Stimulated activated CD4-positive, alpha-beta T cell treated with anti-CD3 and anti-CD28 coated beads, Interleukin-12 subunit alpha, Interleukin-12 subunit beta, amount 100 ng/mL, for 24 hours (primary cell): ENCODE measurements around the gene JADE1.

ENCODE experiments used
- DNase-seq, 2 experiments: peaks; one replicate each; pipeline ENCODE4 v3.0.0-alpha.2; 2020; ENCODE audit warnings: low read depth in 2 of 2

The JADE1 gene

DNA sequence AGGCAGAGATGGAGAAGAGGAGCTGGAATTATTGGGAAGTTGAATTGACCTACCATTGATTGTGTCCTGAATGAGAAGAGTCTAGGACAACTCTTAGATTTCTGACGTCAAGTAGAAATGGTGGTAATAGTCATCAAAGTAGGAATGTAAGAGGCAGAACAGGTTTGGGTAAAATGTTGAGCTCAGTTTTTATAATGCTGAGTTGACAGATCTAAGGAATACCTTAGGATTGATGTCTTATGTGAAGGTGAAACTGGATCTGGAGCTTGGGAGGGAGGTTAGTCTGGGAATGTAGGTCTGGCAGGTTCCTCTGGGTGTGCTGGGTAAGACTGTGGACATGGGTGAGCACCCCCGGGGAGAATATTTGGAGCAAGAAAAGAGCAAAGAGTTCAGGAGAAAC lies 31.9 kb downstream of the JADE1 start:
- DNase-seq: no peak

GRCh38 chr4:128844931-128845330 lies 35.4 kb downstream of the JADE1 start:
- no peak for DNase-seq

DNA sequence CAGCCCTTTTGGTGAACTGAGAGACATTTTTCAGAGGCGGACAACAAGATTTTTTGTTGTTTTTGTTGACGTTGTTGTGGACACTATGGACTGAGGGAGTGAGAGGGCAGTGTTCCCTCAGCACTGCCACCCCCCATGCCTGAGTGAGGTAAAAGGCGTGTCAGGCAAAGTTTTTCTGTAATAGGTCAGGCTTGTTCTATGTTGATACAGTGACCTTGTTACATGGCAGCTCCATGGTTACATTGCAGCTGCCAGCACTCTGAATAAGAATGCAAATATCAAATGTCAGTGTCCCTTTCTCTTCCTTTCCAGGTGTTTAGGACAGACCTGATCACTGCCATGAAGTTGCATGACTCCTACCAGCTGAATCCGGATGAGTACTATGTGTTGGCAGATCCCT lies 36.6 kb downstream of the JADE1 start:
- DNase-seq: no peak

GRCh38 chr4:128847082-128847724 lies 37.7 kb downstream of the JADE1 start:
- DNase-seq: no peak

- no peak for DNase-seq
Measured at GRCh38 chr4:128848461-128848860, 39.0 kb downstream of the JADE1 start.

DNA sequence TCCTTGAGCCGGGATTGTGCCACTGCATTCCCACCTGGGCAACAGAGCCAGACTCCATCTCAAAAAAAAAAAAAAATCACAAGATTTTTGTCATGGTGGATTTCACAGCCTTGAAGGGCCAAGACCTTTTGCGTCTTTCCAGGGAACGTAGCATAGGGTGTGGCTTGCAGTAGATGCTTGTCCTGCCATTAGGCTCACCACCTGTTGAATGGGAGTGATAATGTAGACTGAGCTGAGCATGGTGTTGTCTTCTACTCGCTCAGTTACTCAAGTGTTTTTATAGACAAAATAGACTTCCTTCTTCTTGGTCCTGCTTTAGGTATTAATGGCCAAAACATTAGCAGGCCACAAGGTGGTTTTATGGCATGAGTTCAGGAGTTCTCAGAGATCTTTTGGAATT lies 40.8 kb downstream of the JADE1 start:
- no peak for DNase-seq

DNA sequence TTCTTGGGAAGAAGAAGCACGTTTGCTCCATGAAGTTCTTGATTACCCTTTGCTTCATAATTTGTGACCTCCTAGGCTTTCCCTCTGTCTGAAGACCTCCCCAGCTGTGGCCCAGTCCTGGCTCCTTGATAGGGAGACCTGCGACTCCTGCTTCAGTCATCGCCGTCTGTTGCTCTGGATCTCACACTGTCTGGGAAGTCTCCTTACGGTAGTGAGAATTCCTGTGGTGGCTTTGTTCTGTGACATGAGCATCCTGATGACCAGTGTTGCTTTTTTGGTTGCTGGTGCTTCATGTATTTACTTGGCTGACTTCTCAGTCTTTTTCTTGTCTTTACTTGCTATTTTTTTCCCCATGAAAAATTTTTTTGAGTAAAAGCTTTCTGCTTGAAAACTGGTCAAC lies 44.2 kb downstream of the JADE1 start:
- no peak for DNase-seq

DNA sequence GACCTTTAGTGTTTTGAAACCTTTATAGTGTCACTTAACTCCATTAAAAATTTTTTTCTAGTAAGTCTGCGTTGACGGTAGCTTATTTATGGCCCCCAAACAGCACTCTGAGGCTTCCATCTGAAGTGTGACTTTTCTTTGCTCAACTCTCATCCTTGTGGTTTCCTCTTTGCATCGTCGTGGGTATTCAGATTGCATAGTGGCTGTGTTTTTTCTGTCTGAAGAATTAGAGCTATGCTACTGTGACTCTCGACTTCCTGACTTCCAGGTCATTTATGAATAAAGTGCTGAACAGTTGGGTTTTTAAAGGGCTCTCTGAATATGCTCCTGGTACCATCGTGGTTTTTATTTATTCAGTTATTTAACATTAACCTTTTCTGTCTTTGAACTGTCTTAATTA lies 44.9 kb downstream of the JADE1 start:
- no peak for DNase-seq

DNA sequence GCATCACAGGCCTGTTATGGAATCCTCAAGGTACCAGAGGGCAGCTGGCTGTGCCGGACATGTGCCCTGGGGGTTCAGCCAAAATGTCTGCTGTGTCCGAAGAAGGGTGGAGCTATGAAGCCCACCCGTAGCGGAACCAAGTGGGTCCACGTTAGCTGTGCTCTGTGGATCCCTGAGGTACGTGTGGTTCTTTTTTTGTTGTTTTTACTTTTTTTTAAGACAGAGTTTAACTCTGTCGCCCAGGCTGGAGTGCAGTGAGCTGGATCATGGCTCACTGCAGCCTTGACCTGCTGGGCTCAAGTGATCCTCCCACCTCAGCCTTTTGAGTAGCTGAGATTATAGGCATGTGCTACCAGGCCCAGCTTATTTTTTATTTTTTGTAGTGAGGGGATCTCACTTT lies 46.1 kb downstream of the JADE1 start:
- DNase-seq: no peak

DNA sequence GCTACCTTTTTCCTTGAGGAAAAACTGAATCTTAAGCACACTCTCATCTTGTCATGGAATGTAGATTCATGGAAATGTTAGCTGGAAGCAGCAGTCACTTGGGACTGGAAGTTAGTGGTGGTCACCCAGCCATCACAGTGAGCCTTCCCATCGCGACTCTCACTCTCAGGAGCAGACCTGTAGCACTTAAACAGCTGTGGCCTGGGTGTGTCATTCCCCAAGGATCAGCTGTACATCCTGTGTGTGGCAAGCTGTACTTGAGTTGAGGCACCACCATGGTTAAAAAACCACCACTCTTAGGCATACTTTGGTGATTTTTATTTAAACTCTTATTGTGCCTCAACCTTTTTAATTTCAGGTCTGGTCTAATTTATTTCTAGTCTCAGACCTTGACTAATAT lies 46.7 kb downstream of the JADE1 start:
- no peak for DNase-seq

GRCh38 chr4:128858879-128859671 lies 49.6 kb downstream of the JADE1 start:
- DNase-seq: no peak

DNA sequence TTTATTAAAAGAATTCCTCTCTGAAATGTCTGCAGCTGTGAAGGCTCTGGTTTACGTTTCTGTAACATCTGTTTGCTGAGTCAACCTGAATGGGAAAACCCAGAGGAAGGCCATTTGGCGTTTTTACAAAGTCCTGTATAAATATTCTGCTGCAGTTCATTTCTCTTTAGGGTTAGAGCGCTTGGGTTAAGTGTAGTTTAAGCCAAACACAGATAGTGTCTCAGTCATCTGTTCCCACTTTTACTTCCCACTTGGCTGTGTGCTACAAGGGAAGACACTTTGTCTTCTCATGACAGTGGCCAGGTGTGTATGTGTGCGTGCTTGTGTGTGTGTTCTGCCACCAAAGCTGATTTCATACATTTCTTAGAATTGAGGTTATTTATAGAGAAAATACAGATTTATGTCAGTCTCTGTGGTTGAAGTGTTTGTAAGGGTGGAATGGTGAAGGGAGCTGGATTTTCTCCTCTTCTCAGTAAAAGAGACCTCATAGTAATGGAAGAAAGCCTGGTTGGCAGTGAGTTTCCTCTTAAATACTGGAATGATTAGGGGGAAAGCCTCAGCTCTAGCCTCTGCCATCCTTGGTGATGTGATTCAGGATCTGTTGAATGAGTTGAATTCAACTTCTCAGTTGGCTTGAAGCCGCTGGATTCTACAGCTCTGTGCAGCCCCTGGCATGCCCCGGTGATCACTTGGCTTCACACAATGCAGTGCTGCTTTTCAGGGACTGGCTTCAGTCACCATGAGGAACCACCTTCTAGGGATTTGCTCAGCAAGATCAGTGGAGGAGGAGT lies 50.6 kb downstream of the JADE1 start:
- DNase-seq: no peak

- no peak for DNase-seq
Measured at GRCh38 chr4:128861856-128862518, 52.5 kb downstream of the JADE1 start.

DNA sequence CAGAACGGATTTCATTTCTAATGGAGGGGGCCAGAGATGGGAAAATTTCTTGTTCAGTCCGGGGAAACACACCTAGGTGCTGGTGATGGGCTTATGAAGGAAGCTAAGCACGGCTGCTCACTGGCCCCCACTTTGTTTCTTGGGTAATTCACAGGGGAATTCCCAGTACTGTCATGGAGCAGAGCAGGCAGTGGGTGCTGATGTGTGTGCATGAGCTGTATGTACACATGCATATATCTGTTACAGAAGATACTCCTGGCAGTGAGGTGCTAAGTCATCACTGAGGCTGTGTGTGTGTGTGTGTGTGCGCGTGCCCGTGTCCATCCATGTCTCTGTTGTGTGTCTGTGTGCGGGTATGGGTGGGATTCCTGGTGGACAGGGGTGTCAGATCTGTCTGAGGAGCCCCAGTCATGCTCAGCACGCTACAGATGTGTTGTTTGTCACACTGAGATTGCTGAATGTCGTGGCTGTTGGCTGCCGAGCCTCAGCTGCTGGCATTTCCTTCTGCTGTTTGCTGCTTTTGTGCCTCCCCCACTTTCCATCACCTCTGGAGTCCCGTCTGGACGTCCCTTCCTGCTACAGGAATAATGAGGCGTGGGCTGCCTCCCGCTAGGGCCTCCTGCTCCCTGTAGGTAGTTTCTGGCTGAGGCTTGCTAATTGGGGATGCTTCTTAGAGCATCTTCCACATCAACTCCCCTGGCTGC lies 53.3 kb downstream of the JADE1 start:
- peak; percentile 20 to 28 for DNase-seq

DNA sequence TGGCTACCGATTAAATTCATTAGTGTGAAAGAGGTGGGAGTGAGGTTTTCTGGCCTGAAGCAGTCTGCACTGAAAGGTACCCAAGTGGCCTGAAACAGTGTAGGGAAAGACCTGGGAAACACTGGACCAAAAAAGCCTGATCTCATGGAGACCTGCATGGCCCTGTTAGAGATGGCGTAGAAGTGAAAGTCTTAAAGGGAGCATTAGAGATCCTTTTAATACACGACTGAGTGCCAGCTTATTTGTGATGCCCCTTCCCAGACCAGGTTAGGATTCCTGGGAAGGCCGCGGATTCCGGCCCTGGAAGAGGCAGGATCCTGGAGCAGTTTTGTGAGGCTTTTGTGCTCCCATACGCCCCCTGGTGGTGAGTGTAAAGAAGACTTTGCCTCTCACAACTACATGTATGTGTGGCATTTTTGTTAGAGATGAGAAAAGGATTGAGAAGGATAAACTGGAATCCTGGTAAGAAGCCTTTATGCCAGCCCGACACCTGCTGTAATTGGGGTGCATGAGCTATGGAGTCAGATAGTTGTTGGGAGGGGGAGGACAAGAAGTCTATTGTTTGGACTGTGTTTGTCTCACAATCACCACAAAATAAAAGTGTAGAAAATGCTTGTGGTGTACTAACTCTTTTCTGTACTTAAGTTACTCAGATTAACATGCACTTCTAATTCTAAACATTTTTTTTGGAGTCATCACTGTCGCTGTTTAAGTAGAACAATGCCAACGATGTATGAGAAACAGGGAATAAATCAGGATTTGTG lies 54.0 kb downstream of the JADE1 start:
- peak; percentile 22 to 54 for DNase-seq

DNA sequence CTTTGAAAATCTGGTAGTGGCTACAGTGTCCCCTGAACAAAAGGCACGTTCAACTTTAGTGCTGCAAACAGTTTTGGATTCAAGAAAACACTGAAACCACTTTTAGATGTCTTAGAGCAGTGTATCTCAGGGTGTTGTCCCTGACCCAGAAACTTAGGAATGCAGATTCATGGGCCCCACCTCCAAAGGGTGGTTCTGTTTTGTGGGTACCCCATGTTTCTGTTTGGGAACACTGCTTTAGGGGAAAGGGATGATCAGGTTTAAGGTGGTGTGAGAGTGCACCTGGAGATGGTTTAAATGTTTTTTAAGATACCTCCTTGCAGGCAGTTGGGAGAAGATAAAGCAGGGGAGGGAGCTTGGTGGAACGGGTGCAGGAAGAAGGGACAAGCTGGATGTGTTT lies 55.6 kb downstream of the JADE1 start:
- DNase-seq: no peak

DNA sequence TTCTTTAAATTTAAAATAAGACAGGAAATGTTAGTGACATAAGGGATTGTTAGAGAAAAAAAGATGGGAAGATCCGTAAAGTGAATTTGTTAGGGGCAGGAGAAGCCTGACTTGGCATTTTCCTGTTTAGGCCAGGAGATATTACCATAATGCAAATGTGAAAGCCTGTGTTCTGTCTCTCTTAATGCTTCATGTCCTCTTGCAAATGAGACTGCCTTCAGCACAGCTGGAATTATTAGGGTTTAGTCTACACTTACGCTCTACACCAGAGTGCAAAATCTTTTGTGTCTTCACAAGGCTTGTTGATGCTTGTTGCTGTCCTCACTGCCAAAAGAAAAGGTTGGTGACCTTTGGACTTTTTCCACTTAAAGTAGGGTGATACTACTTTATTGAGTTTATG lies 56.8 kb downstream of the JADE1 start:
- no peak for DNase-seq

- no peak for DNase-seq
Measured at GRCh38 chr4:128866691-128867090, 57.2 kb downstream of the JADE1 start.

- DNase-seq: no peak
Measured at GRCh38 chr4:128868758-128869157, 59.3 kb downstream of the JADE1 start.

DNA sequence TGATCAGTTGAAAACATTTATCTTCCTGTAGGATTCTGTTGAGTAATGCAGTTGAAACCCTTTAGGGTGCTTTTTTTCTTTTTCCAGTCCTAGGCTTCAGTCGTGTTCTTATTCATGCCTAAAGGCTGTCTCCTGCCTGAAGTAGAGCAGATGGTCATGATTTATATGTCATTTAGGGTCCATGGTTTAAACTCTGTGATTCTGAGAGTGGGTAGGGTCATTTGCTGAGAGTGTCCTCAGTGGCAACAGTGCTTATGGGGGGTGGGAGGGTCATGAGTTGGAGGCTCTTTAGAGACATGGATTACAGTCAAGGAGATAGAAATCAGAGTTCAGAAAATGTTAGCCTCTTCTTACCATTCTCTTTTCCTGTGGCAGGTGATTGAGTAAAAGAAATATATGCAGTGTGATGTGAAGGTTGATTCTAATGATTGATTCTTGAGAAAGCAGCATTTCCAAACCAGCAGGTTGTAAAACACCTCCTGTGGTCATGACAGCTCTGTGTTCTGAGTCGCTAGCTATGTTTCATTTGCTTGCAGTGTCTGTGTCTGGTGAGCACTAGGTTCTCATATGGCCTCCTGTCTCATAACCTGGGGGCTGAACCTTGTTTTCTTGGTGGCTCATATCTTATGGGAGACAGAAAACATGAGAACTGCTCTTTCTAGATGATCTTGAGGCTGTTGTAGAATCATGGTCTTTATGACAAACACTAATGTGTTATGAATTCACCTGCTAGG lies 60.4 kb downstream of the JADE1 start:
- DNase-seq: no peak
